Esophagus muscularis mucosa (tissue), 4 donors: ENCODE data around the gene NT5DC3. TPM values are rescaled to one million over a fixed set of nuclear protein-coding genes. Genes with fewer than 3 reads are reported as not detected.

ENCODE experiments used
- DNase-seq: peaks from one replicate; pipeline ENCODE4 v3.0.0-alpha.2; 2017; ENCODE audit errors: extremely low spot score
- H3K27ac ChIP-seq, 4 donors: fragments of 200-600 bp; sonication (generic); replicated peaks in 1 of 4; 1 replicate in 3 of 4; 2 replicates in 1 of 4; pipeline ENCODE4 v1.5.1; 2016 to 2019; ENCODE audit warnings: mild to moderate bottlenecking in 1 of 4
- H3K27me3 ChIP-seq, 4 donors: fragments of 200-600 bp; sonication (generic); one replicate each; pipeline versions ENCODE4 v1.5.1 to v1.6.0; 2016 to 2019
- H3K36me3 ChIP-seq, 4 donors: fragments of 200-600 bp; sonication (generic); one replicate each; pipeline ENCODE4 v1.5.1; 2016 to 2019
- H3K4me1 ChIP-seq, 4 donors: fragments of 200-600 bp; sonication (generic); one replicate each; pipeline ENCODE4 v1.5.1; 2016 to 2019
- H3K4me3 ChIP-seq, 4 donors: fragments of 200-600 bp; sonication (generic); 1 replicate in 2 of 4; 2 replicates in 2 of 4; pipeline ENCODE4 v1.5.1; 2016 to 2019; ENCODE audit warnings: mild to moderate bottlenecking in 4 of 4, moderate library complexity in 1 of 4
- H3K9me3 ChIP-seq, 4 donors: fragments of 200-600 bp; sonication (generic); 1 replicate in 3 of 4; 2 replicates in 1 of 4; pipeline ENCODE4 v1.5.1; 2016 to 2019
- CTCF ChIP-seq, 3 experiments: fragments of 200-600 bp in 2 of 3; fragments of 450-650 bp in 1 of 3; sonication (generic) in 2 of 3; IDR thresholded peaks; one replicate each; pipeline ENCODE4 v1.5.1; 2017 to 2019; ENCODE audit warnings: antibody characterized with exemption in 3 of 3, mild to moderate bottlenecking in 2 of 3, moderate library complexity in 1 of 3
- EP300 ChIP-seq: sonication (generic); formaldehyde crosslinking; IDR thresholded peaks from one replicate; pipeline ENCODE4 v1.6.1; 2017; ENCODE audit warnings: antibody characterized with exemption
- POLR2A ChIP-seq: fragments of 450-650 bp; IDR thresholded peaks from one replicate; pipeline ENCODE4 v1.6.1; 2017; ENCODE audit warnings: antibody characterized with exemption, moderate library complexity, mild to moderate bottlenecking, low read depth
- POLR2AphosphoS5 ChIP-seq, 2 donors: sonication (generic); formaldehyde crosslinking; IDR thresholded peaks; one replicate each; pipeline ENCODE4 v1.6.1; 2017; ENCODE audit warnings: antibody characterized with exemption in 2 of 2
- WGBS: methylation state at CpG from one replicate; pipeline ENCODE4 v1.1.5; 2018; 5-methylcytosine and 5-hydroxymethylcytosine counted together
- intact Hi-C: fragments of 100-400 bp; cut with DNase I; formaldehyde crosslinking; loops from one replicate; pipeline ENCODE4 v1.15.1; 2023
- total RNA-seq, 4 donors: library from RNA; depleted of rRNA; stranded (reverse); fragments of >200 nt; gene quantifications; one replicate each; pipeline versions ENCODE4 v1.1.0 to v1.2.1, GENCODE V29; 2016

Gene NT5DC3
- total RNA-seq, 4 donors from 2014 or later = 169 to 275 (median 195) TPM

GRCh38 chr12:103799504-103799856 lies 41.6 kb downstream of the NT5DC3 start:
- Histone ChIP-seq H3K27me3 (no peaks in the 10 kb centered on the region), H3K4me1 (peaks cover 18 to 84% (median 70%) of the 10 kb centered on the region in 4 donors)

GRCh38 chr12:103798586-103798985 lies 42.4 kb downstream of the NT5DC3 start:
- no peak for DNase-seq
- H3K9me3 ChIP-seq = no peaks in the 10 kb centered on the region
- WGBS = 90% methylated on average over 4 of the region's 4 CpGs
- H3K4me1 ChIP-seq = peaks cover 18 to 82% (median 63%) of the 10 kb centered on the region in 4 donors
- peak overlapping the region; percentile 70 to 84 (median 76) for H3K27ac ChIP-seq
- H3K36me3 ChIP-seq = peaks cover 0 to 79% (median 52%) of the 10 kb centered on the region in 4 donors
- H3K27me3 ChIP-seq = no peaks in the 10 kb centered on the region
- intact Hi-C loops = loop anchor here (2.0 kb wide), 1 partner anchor 20 kb away; no protein-coding TSS in a partner anchor
- TF ChIP-seq POLR2A = no peak
- TF ChIP-seq POLR2AphosphoS5 (IDR thresholded peaks at IDR 0.05) = no peak
- no peak for TF ChIP-seq EP300
- TF ChIP-seq CTCF (IDR thresholded peaks at IDR 0.05) = no peak
- H3K4me3 ChIP-seq = no peak overlapping the region

More at GRCh38 chr12:103799504-103799856, 41.6 kb downstream of the NT5DC3 start:
- Histone ChIP-seq H3K4me3 (no peak overlapping the region), H3K36me3 (peaks cover 0 to 77% (median 44%) of the 10 kb centered on the region in 4 donors), H3K9me3 (no peaks in the 10 kb centered on the region), H3K27ac (peak overlapping the region; percentile 70 to 84 (median 76))
- WGBS = 92% methylated on average over 4 of the region's 4 CpGs
- DNase-seq = no peak
- intact Hi-C loops = loop anchor here (2.0 kb wide), 1 partner anchor 21 kb away; no protein-coding TSS in a partner anchor
- TF ChIP-seq CTCF (IDR thresholded peaks at IDR 0.05) (no peak), POLR2AphosphoS5 (IDR thresholded peaks at IDR 0.05) (no peak), POLR2A (no peak), EP300 (no peak)

GRCh38 chr12:103794309-103795213 lies 46.5 kb downstream of the NT5DC3 start:
- TF ChIP-seq CTCF (IDR thresholded peaks at IDR 0.05) (no peak), POLR2A (no peak), EP300 (no peak), POLR2AphosphoS5 (IDR thresholded peaks at IDR 0.05) (no peak)
- intact Hi-C loops = no loop called here
- no peaks in the 10 kb centered on the region for H3K9me3 ChIP-seq
- peaks cover 9 to 99% (median 76%) of the 10 kb centered on the region in 4 donors for H3K36me3 ChIP-seq
- H3K27me3 ChIP-seq = no peaks in the 10 kb centered on the region
- peaks cover 2 to 43% (median 24%) of the 10 kb centered on the region in 4 donors for H3K4me1 ChIP-seq
- no peak overlapping the region for H3K27ac ChIP-seq
- WGBS = 51% methylated on average over 3 of the region's 4 CpGs
- no peak overlapping the region for H3K4me3 ChIP-seq
- DNase-seq = no peak

- no peak overlapping the region for H3K4me3 ChIP-seq
- intact Hi-C loops = no loop called here
- peaks cover 0 to 33% (median 16%) of the 10 kb centered on the region in 4 donors for H3K4me1 ChIP-seq
- peak overlapping the region in 1 of 4 donors; percentile 6 for H3K27ac ChIP-seq
- 76% methylated on average over 9 of the region's 9 CpGs for WGBS
- no peak for DNase-seq
- TF ChIP-seq POLR2AphosphoS5 (IDR thresholded peaks at IDR 0.05) (no peak), CTCF (IDR thresholded peaks at IDR 0.05) (no peak), POLR2A (no peak), EP300 (no peak)
- H3K9me3 ChIP-seq = no peaks in the 10 kb centered on the region
- H3K36me3 ChIP-seq = peaks cover 9 to 98% (median 77%) of the 10 kb centered on the region in 4 donors
- H3K27me3 ChIP-seq = no peaks in the 10 kb centered on the region
These were observed 47.5 kb downstream of the NT5DC3 start for GRCh38 chr12:103793512-103794045.
